GM12873 (cell line): Measurements from ENCODE around the gene SETBP1.

Source experiments
- CTCF ChIP-seq: IDR thresholded peaks from 2 replicates; pipeline ENCODE4 v1.5.1; 2012; ENCODE audit warnings: low read depth, mild to moderate bottlenecking, moderate library complexity, low read length, control low read depth; ENCODE audit not compliant: insufficient read depth; ENCODE audit errors: missing control alignments

The SETBP1 gene

GRCh38 chr18:44954257-44954656, 273.6 kb downstream of the SETBP1 start:
- TF ChIP-seq CTCF, result no peak

- TF ChIP-seq CTCF, result no peak
These were observed 275.1 kb downstream of the SETBP1 start for GRCh38 chr18:44955825-44956224.

- TF ChIP-seq CTCF, result no peak
These were observed 276.3 kb downstream of the SETBP1 start for GRCh38 chr18:44957025-44957424.

GRCh38 chr18:44957461-44957860, 276.8 kb downstream of the SETBP1 start:
- no peak for TF ChIP-seq CTCF

- TF ChIP-seq CTCF, result no peak
These were observed 277.4 kb downstream of the SETBP1 start for GRCh38 chr18:44958040-44958439.

GRCh38 chr18:44958455-44958854, 277.8 kb downstream of the SETBP1 start:
- TF ChIP-seq CTCF, result no peak

- no peak for TF ChIP-seq CTCF
These were observed 278.3 kb downstream of the SETBP1 start for GRCh38 chr18:44959013-44959412.
